ENCODE measurements around the gene KMO.

Gene KMO

GRCh38 chr1:241614144-241614543, 82.0 kb downstream of the KMO start:
- H3K4me1 ChIP-seq (ENCODE audit: insufficient read depth, low read length, poor library complexity, severe bottlenecking): no peaks in the 10 kb centered on the region
- no peak for TF ChIP-seq EZH2phosphoT487 (IDR thresholded peaks at IDR 0.05; ENCODE audit: borderline replicate concordance)
- TF ChIP-seq CTCF (conservative IDR thresholded peaks at IDR 0.05; ENCODE audit: low read length): no peak
- no peak overlapping the region for H3K4me2 ChIP-seq (ENCODE audit: low read depth, low read length, poor library complexity, severe bottlenecking)
- no peaks in the 10 kb centered on the region for H3K79me2 ChIP-seq (ENCODE audit: insufficient read depth, low read length)
- H3F3A ChIP-seq (ENCODE audit: low read depth): no peaks in the 10 kb centered on the region
- no peak overlapping the region for H3K9ac ChIP-seq (ENCODE audit: low read depth, low read length, poor library complexity, severe bottlenecking)
- H3K9me3 ChIP-seq (ENCODE audit: insufficient read depth, low read depth, low read length): no peaks in the 10 kb centered on the region
- H3K4me3 ChIP-seq (ENCODE audit: low read length, poor library complexity, severe bottlenecking): no peak overlapping the region
- no peaks in the 10 kb centered on the region for H3K9me2 ChIP-seq (replicated peaks; ENCODE audit: low read depth, low read length)
- H2AFZ ChIP-seq (ENCODE audit: low read length): no peak overlapping the region
- no peaks in the 10 kb centered on the region for H4K20me1 ChIP-seq (ENCODE audit: insufficient read depth, low read length, poor library complexity, severe bottlenecking)
- H3K36me3 ChIP-seq (ENCODE audit: insufficient read depth, low read length): no peaks in the 10 kb centered on the region
- no peaks in the 10 kb centered on the region for H3K27me3 ChIP-seq (ENCODE audit: insufficient read depth, low read length, poor library complexity, severe bottlenecking)

GRCh38 chr1:241614572-241614971, 82.4 kb downstream of the KMO start:
- Histone ChIP-seq H3K4me2 (ENCODE audit: low read depth, low read length, poor library complexity, severe bottlenecking) (no peak overlapping the region), H3K4me3 (ENCODE audit: low read length, poor library complexity, severe bottlenecking) (no peak overlapping the region), H3K36me3 (ENCODE audit: insufficient read depth, low read length) (no peaks in the 10 kb centered on the region), H4K20me1 (ENCODE audit: insufficient read depth, low read length, poor library complexity, severe bottlenecking) (no peaks in the 10 kb centered on the region), H3F3A (ENCODE audit: low read depth) (no peaks in the 10 kb centered on the region), H2AFZ (ENCODE audit: low read length) (no peak overlapping the region), H3K4me1 (ENCODE audit: insufficient read depth, low read length, poor library complexity, severe bottlenecking) (no peaks in the 10 kb centered on the region), H3K27me3 (ENCODE audit: insufficient read depth, low read length, poor library complexity, severe bottlenecking) (no peaks in the 10 kb centered on the region), H3K9me2 (replicated peaks; ENCODE audit: low read depth, low read length) (no peaks in the 10 kb centered on the region), H3K79me2 (ENCODE audit: insufficient read depth, low read length) (no peaks in the 10 kb centered on the region), H3K9ac (ENCODE audit: low read depth, low read length, poor library complexity, severe bottlenecking) (no peak overlapping the region), H3K9me3 (ENCODE audit: insufficient read depth, low read depth, low read length) (no peaks in the 10 kb centered on the region)
- no peak for TF ChIP-seq CTCF (conservative IDR thresholded peaks at IDR 0.05; ENCODE audit: low read length)
- no peak for TF ChIP-seq EZH2phosphoT487 (IDR thresholded peaks at IDR 0.05; ENCODE audit: borderline replicate concordance)

GRCh38 chr1:241615043-241615974, 83.1 kb downstream of the KMO start:
- H3K9me2 ChIP-seq (replicated peaks; ENCODE audit: low read depth, low read length): no peaks in the 10 kb centered on the region
- H3K4me2 ChIP-seq (ENCODE audit: low read depth, low read length, poor library complexity, severe bottlenecking): no peak overlapping the region
- H3K4me1 ChIP-seq (ENCODE audit: insufficient read depth, low read length, poor library complexity, severe bottlenecking): no peaks in the 10 kb centered on the region
- H3F3A ChIP-seq (ENCODE audit: low read depth): no peaks in the 10 kb centered on the region
- TF ChIP-seq CTCF (conservative IDR thresholded peaks at IDR 0.05; ENCODE audit: low read length) (no peak), EZH2phosphoT487 (IDR thresholded peaks at IDR 0.05; ENCODE audit: borderline replicate concordance) (no peak)
- no peaks in the 10 kb centered on the region for H3K9me3 ChIP-seq (ENCODE audit: insufficient read depth, low read depth, low read length)
- no peak overlapping the region for H3K9ac ChIP-seq (ENCODE audit: low read depth, low read length, poor library complexity, severe bottlenecking)
- no peak overlapping the region for H2AFZ ChIP-seq (ENCODE audit: low read length)
- H3K27me3 ChIP-seq (ENCODE audit: insufficient read depth, low read length, poor library complexity, severe bottlenecking): no peaks in the 10 kb centered on the region
- H3K36me3 ChIP-seq (ENCODE audit: insufficient read depth, low read length): no peaks in the 10 kb centered on the region
- H4K20me1 ChIP-seq (ENCODE audit: insufficient read depth, low read length, poor library complexity, severe bottlenecking): no peaks in the 10 kb centered on the region
- H3K79me2 ChIP-seq (ENCODE audit: insufficient read depth, low read length): no peaks in the 10 kb centered on the region
- no peak overlapping the region for H3K4me3 ChIP-seq (ENCODE audit: low read length, poor library complexity, severe bottlenecking)
